OCI-LY3 (cell line): ENCODE measurements around the gene MFSD11.

ENCODE experiments used
- CTCF ChIP-seq: fragments of 200-600, 300-600 bp; sonication (generic); IDR thresholded peaks from 2 replicates; pipeline ENCODE4 v1.5.1; 2014; ENCODE audit warnings: antibody characterized with exemption, low read length, low read depth
- EZH2phosphoT487 ChIP-seq: fragments of 200-600 bp; shearing (Covaris generic); IDR thresholded peaks from 2 replicates; pipeline ENCODE4 v1.6.1; 2018; ENCODE audit warnings: antibody characterized with exemption, mixed run types, low read depth

- TF ChIP-seq CTCF (no peak), EZH2phosphoT487 (no peak)
These were observed 2.9 kb upstream of the MFSD11 start for GRCh38 chr17:76735006-76735405.
